Choroid plexus epithelial cell (primary cell): ENCODE measurements around the gene ELAC1.
"Not testable (repeated sequence)": the region's sequence is repeated elsewhere in the genome, so short reads cannot be mapped to it uniquely, and the experiment has no call there.

Experiments used
- DNase-seq: peaks from one replicate; pipeline ENCODE4 v3.0.0-alpha.2; 2010; ENCODE audit warnings: low read depth
- H3K4me3 ChIP-seq: 2 replicates; pipeline ENCODE4 v1.5.1; 2011; ENCODE audit warnings: low read depth, mild to moderate bottlenecking, control low read depth, low read length, moderate library complexity
- CTCF ChIP-seq: conservative IDR thresholded peaks from 2 replicates; pipeline ENCODE4 v1.5.1; 2011; ENCODE audit warnings: low read depth, mild to moderate bottlenecking, control low read depth, inconsistent platforms, low read length, moderate library complexity

ELAC1 gene

DNA sequence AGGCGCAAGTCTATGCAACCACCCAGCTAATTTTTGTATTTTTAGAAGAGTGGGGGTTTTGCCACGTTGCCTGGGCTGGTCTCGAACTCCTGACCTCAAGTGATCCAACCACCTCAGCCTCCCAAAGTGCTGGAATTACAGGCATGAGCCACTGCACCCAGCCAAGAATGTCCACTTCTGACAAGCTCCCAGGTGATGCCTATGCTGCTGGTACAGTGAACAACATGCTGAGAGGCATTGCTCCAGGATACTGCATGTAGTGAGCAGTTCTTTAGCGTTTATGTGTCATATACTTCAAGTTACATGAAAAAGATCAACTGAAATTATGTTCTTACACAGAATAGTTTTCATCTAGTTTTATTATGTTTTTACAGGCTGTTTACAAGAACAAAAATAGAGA is 17.2 kb upstream of the ELAC1 start:
- no peak for TF ChIP-seq CTCF
- no peak overlapping the region for H3K4me3 ChIP-seq
- DNase-seq = no peak

DNA sequence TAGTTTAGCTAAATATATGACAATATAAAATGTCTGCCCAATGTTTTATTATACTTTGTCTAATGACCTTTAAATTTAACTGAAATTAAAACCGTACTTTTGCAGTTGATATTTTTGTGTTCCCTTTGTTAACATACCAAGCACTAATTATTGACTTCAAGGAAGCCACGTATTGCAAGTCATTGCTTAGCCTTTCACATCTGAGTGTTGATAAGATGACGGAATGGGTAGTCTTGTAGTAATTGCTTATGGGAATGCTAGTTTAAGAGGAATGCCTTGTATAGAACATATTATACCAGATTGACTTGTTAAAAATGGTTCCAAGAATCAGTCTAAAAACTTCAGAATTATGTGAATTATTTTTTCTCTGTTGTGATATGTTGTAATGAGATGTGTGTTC is 14.0 kb upstream of the ELAC1 start:
- TF ChIP-seq CTCF = no peak
- no peak overlapping the region for H3K4me3 ChIP-seq
- DNase-seq = no peak

GRCh38 chr18:50955253-50955652 is 12.6 kb upstream of the ELAC1 start:
- DNase-seq = no peak
- H3K4me3 ChIP-seq = no peak overlapping the region
- no peak for TF ChIP-seq CTCF

GRCh38 chr18:50956116-50956515 is 11.7 kb upstream of the ELAC1 start:
- DNase-seq = no peak
- no peak for TF ChIP-seq CTCF
- H3K4me3 ChIP-seq = no peak overlapping the region

GRCh38 chr18:50961974-50962373 is 5.9 kb upstream of the ELAC1 start:
- no peak for DNase-seq
- TF ChIP-seq CTCF = no peak
- H3K4me3 ChIP-seq = no peak overlapping the region

GRCh38 chr18:50969448-50969847 is 1.6 kb downstream of the ELAC1 start:
- no peak overlapping the region for H3K4me3 ChIP-seq
- no peak for DNase-seq
- no peak for TF ChIP-seq CTCF

DNA sequence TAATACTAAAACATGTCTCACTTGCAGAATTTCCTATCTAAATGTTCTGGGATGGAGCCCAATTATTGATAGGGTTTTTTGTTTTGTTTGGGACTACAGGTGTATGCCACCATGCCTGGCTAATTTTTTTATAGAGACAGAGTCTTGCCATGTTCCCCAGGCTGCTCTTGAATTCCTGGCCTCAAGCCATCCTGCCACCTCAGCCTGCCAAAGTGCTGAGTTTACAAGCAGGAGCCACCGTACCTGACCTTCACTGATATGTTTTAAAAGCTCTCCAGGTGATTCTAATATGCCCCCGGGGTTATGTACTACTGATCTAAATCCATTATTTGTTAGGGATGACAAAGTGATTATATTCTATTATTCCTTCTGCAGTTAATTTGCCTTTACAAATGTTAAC is 2.2 kb downstream of the ELAC1 start:
- no peak for TF ChIP-seq CTCF
- no peak for DNase-seq

DNA sequence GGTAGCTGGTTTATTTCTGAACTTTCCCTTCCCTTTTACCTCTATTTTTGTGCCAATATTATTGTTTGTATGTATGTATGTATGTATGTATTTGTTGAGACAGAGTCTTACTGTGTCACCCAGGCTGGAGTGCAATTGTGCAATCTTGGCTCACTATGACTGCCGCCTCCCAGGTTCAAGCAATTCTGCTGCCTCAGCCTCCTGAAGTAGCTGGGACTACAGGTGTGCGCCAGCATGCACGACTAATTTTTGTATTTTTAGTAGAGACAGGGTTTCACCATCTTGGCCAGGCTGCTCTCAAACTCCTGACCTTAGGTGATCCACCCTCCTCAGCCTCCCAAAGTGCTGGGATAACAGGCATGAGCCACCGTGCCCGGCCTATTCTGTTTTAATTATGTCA is 4.6 kb downstream of the ELAC1 start:
- DNase-seq, H3K4me3 ChIP-seq: not testable (repeated sequence)

More for the DNA sequence above, 2.2 kb downstream of the ELAC1 start:
- H3K4me3 ChIP-seq = no peak overlapping the region
